ENCODE measurements around the gene USP36.

USP36 gene

DNA sequence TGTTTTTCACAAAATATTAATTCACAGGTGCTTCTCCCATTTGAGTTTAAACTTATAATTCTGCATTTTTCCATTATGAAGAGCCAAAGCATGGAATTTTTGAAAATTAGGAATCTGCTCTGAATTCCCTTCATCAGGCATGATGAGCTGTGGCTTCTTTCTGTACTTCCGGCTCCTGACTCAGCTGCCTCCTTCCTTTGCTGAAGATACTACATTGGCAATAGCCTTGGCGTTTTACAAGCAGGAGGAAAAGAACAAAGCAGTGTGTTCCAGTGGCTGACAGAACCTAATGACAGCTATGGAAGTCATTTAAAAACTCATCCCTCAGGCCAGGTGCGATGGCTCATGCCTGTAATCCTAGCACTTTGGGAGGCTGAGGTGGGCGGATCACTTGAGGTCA lies 18.4 kb upstream of the USP36 start:
- TF ChIP-seq ZNF274 (IDR thresholded peaks at IDR 0.05; ENCODE audit: low read depth, low read length) = no peak
- no peak overlapping the region for H3K4me3 ChIP-seq (ENCODE audit: low read length)

DNA sequence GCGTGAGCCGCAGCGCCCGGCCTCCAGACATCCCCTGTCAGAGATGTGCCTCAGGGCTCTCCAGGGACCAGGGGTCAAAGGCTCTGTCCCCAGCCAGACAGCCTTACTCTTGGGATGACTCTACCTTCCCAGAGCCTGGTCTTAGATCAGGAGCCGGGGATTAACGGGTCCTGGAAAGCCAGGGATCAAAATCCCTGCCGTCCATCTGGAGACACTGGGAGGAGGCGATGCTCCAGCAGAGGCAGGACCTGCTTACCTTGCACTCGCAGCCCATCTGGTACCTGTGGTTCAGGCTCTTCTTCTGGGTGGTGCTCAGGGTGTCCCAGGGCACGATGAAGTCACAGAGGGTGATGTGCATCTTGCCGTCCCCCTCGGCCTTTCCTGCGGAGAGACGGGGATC lies 16.7 kb upstream of the USP36 start:
- no peak for TF ChIP-seq ZNF274 (IDR thresholded peaks at IDR 0.05; ENCODE audit: low read depth, low read length)
- no peak overlapping the region for H3K4me3 ChIP-seq (ENCODE audit: low read length)

DNA sequence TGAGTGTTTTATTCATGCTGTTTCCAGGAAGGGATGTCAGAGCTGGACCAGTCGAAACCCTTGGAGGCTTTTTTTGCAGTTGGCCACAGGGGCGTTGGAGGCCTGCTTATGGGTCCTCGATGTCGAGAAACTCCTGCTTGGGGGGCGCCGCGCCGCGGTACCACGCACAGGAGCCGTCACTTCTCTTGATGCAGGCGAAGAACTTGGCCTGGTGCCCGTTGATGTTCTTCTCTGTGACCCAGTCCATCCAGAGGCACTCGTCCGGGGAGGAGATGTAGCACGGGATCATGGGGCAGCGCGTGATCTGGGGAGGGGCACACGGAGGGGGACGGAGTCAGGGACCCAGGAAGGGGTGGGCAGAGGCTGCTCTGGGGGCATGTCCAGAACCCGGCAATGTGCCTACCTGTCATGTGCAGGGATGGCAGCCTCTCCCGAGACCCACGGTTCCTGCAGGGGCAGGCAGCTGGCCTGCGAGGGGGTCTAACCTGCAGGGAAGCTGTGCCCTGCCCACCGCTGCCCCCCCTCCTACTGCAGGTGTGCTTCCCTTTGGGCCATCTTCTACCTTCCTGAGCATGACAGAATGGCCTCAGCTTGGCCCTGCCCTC lies 15.0 kb upstream of the USP36 start:
- TF ChIP-seq ZNF274 (IDR thresholded peaks at IDR 0.05; ENCODE audit: low read depth, low read length) = no peak
- H3K4me3 ChIP-seq (ENCODE audit: low read length) = no peak overlapping the region

DNA sequence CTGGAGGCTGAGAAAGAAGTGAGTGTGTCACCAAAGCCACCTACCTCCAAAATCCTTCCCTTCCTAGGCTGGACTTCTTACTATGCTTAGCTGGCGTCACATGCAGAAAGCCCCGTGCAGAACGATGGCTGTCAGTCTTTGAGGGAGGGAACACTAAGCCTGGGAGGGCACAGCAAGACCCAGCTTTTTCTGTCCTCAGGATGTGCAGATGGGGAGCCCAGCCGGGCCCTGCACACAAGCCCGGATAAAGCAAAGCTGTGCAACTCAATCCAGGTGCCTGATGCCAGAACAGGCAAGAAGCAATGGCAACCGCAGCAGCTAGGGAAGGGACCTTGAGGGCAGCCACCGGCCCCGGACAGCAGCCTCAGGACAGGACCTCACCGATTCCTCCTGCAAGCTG lies 13.9 kb upstream of the USP36 start:
- no peak overlapping the region for H3K4me3 ChIP-seq (ENCODE audit: low read length)
- TF ChIP-seq ZNF274 (IDR thresholded peaks at IDR 0.05; ENCODE audit: low read depth, low read length) = no peak

DNA sequence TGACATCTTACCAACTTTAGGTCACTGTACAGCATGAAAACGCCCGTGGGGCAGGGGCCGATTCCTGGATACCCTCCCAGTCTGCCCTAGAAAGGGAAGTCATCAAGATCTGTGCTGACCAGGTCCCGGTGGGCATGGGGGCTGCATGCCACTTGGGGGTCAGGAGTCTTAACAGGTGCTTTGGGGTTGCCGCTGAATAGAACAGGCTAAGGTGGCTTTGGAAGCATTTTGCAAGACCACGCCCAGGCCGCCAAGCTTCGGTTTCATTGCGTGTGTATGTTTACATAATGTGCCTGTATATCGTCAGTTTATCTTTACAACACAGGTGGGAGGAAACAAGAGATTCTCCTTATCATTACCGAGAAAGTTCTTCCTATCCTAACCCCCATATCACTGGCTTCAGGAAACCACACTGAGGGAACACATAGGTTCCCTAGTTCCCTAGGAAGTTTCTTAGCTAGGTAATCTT lies 13.3 kb upstream of the USP36 start:
- no peak for TF ChIP-seq ZNF274 (IDR thresholded peaks at IDR 0.05; ENCODE audit: low read depth, low read length)
- no peak overlapping the region for H3K4me3 ChIP-seq (ENCODE audit: low read length)

DNA sequence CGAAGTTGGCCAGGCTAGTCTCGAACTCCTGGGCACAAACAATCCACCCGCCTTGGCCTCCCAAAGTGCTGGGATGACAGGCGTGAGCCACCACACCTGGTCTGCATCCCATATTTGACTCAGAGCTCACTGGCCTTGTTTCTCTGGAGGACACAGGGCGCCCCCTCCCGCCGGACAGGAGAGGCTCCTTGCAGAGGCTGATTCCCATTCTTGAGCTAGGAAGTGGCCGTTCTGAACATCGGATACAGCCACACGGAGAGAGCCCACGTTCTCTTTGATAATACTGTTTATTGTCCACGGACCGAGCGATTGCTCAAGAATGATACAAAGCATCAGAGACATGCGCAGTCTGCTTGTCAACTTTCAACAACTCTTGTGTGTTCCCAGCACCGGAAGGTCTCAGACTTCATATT lies 12.1 kb upstream of the USP36 start:
- no peak for TF ChIP-seq ZNF274 (IDR thresholded peaks at IDR 0.05; ENCODE audit: low read depth, low read length)
- H3K4me3 ChIP-seq (ENCODE audit: low read length) = no peak overlapping the region

DNA sequence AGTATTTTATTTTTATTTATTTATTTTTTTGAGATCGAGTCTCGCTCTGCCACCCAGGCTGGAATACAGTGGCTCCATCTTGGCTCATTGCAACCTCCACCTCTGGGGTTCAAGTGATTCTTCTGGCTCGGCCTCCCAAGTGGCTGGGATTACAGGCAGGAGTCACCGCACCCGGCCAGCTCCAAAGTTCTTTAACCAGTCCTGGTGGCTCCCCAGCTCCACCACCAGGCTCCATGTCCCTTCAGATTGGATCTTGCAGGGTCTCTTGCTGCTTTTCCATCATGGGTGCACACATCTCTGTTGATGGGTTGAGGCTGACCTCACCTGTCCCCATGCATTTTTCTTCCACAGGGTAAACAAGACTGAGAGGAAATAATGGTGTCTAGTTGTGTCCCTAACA lies 8.4 kb upstream of the USP36 start:
- H3K4me3 ChIP-seq (ENCODE audit: low read length) = no peak overlapping the region
- TF ChIP-seq ZNF274 (IDR thresholded peaks at IDR 0.05; ENCODE audit: low read depth, low read length) = no peak

DNA sequence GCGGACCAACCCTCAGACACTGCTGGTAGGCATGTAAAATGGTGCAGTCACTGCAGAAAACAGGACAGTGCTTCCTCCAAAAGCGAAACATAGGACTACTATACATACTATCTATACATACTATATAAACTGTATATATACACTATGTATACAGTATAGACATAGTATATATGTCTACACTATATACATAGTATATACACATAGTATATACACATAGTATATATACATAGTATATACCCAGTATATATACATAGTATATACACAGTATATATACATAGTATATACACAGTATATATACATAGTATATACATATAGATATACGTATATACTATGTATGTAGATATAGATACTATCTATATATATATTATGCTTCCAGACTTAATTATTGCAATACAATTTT lies 6.4 kb upstream of the USP36 start:
- H3K4me3 ChIP-seq (ENCODE audit: low read length) = no peak overlapping the region
- no peak for TF ChIP-seq ZNF274 (IDR thresholded peaks at IDR 0.05; ENCODE audit: low read depth, low read length)

DNA sequence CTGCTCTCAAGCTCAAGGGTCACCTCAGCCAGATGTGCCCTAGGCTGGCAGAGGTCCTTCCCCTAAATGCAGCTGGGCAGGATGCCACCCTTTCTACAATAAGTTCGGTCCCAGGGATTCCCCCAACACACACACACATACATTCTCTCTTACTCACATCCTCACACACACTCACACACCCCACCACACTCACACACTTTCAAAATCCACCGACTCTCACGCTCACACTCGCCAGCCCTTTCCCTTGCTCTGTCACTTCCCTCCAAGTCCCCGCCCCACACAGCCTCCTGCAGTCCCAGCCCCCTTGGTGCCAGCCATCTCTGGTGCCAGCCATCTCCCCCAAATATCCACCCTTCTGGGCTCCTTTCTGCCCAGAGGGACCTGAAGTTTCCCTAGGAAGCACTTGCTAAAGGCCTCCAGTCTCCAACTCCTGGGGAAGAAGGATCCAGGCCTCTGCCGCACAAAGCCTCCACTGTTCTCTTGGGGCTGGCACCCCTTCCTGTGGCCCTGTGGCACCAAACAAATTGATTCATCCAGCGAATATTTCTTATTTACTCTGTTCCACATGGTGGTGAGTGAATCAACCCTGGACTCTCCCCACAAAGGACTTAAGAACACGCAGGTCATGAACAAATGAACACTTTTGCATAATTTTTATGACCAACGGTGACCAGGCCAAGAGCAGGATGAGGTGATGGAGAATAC lies 3.8 kb upstream of the USP36 start:
- no peak for TF ChIP-seq ZNF274 (IDR thresholded peaks at IDR 0.05; ENCODE audit: low read depth, low read length)
- no peak overlapping the region for H3K4me3 ChIP-seq (ENCODE audit: low read length)

DNA sequence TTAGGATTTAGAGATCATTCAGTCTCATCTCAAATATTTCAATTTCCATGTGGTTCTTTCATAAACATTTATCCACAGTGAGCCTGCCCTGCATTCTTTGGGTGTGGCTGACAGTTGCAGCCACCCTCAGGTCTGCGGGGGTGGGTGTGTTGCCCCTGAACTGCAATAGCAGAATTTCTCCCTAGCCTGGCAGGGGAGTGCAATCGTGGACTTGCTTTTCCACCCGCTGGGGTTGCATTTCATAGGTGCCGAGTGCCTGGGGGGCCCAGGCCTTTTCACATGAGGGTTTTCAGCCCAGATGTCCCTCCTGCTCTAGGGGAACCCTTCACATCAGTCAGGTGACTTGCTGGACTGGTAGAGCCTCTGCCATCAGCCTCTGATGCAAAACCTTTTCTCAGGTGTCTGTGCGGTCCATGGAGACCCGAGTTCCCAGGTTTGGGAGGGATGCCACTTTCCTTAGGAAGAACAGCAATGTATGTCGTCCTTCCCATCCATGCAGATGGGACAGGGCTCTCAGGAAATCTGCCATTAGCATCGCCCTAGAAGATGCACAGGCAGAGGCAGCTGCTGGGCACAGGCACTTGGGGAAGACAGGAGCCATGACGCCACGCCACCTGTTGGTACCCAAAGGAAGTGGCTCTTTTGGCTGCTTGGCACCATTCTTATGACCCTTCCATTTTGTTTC lies 2.4 kb upstream of the USP36 start:
- TF ChIP-seq ZNF274 (IDR thresholded peaks at IDR 0.05; ENCODE audit: low read depth, low read length) = no peak
- no peak overlapping the region for H3K4me3 ChIP-seq (ENCODE audit: low read length)

DNA sequence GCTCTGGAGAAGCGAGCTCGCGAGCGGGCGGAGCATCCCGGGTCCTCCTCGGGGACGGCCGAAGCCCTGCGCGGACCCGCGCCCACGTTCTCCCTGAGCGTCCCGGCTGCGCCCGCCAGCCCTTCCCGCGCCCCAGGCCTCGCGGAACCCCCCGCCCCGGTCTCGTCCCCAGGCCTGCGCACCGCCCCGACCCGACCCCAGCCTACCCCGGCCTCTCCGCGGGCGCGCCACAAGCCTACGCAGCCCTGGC lies 159 bp downstream of the USP36 start:
- H3K4me3 ChIP-seq (ENCODE audit: low read length) = peak overlapping the region; percentile 80
- TF ChIP-seq ZNF274 (IDR thresholded peaks at IDR 0.05; ENCODE audit: low read depth, low read length) = no peak

DNA sequence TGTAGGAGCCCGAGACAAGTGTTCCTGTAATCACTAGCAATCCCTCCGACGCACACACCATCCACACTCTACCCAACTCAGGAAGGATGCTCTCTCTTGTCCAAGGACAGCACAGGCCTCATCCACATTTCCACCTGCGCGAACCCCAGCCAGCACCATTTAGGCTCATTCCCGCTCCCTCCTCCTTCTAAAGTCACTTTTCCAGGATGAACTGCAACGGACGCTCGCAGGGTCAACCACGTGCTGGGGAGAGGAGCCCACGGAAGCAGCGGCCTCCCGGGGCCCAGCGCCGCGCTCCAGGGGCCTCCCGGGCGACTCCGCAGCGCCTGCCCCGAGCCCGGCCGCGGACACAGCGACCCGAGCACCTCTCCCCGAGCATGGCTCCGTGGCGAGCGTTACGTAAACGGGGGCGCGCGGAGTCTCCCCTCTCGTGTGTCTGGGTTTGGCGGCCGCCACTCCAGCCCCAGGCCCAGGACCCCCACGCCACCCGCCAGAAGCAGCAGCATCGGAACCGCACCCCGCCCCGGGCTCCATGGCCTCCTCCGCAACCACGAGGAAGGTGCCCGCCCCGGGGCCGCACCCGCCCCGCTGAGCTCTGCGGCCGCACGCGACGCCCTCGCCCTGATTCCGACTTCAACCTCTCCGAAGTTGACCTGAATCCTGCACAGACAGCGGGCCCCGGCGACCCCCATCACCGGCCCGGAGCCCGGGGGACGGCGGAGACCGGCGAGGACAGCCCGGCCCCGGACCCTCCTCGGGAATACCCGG lies 668 bp downstream of the USP36 start:
- TF ChIP-seq ZNF274 (IDR thresholded peaks at IDR 0.05; ENCODE audit: low read depth, low read length) = no peak
- peak overlapping the region; percentile 80 for H3K4me3 ChIP-seq (ENCODE audit: low read length)

DNA sequence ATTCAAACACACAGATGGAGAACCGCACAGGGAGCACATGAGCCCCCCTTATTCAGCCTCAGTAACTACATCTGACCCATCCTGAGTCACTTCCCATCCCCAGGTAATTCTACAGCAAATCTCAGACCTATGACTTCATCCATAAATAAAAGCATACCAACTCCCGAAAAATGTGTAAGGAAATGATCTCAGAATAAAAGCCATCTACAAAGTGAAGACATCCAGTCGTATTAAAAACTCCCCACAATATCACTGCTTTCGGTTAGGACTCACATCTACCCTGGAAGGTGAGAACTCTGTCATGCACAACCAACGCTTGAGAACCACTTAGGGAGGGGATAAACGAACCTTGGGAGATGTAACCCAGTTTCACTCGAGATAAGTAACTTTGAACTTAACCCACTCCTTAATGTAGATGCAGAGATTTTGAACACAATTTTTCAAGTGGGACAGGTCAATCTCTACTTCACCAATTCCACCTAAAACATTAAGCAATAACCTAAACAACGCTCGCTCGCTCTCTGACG lies 1.3 kb downstream of the USP36 start:
- H3K4me3 ChIP-seq (ENCODE audit: low read length) = peak overlapping the region; percentile 80
- TF ChIP-seq ZNF274 (IDR thresholded peaks at IDR 0.05; ENCODE audit: low read depth, low read length) = no peak

DNA sequence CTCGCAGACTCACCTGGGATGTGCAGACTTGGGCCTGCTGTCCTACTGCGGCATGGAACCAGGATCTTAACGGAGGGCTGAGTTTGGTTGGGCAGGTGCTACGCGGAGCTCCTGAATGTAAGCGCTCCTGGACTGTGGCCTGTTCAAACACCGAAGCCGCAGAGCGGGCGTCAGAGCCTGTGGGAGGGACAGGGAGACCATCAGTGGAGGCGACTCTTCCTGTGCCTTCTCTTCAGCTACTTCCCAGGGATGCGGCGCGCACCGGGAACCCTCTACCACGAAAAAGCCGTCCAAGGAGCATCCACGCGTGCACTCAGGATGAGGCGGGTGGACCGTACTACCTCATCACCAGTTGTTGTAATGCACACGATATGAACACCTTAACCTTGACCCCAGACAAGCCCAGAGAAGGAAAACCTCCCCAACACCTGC lies 2.0 kb downstream of the USP36 start:
- H3K4me3 ChIP-seq (ENCODE audit: low read length) = no peak overlapping the region
- no peak for TF ChIP-seq ZNF274 (IDR thresholded peaks at IDR 0.05; ENCODE audit: low read depth, low read length)
